HG03175 (cell line): ENCODE results near the gene JADE3.

Experiments
- ATAC-seq: cut with Tn5 transposase; IDR thresholded peaks from one replicate; pipeline ENCODE4 v1.9.1; 2021; ENCODE audit warnings: mild to moderate bottlenecking, moderate library complexity; ENCODE audit not compliant: unreplicated experiment

Gene JADE3

GRCh38 chrX:46912098-46912602, at the start of gene JADE3:
Gene JADE3, plus strand, starts transcription at chrX:46912421. Its CDS starts 72,474 bp downstream, at chrX:46984895.
- ATAC-seq: peak; percentile 38

- ATAC-seq: no peak
Measured at GRCh38 chrX:46863072-46863471, 49.1 kb upstream of the JADE3 start.

- no peak for ATAC-seq
Measured at GRCh38 chrX:46864606-46865005, 47.6 kb upstream of the JADE3 start.

GRCh38 chrX:46865281-46865680, 46.9 kb upstream of the JADE3 start:
- no peak for ATAC-seq

GRCh38 chrX:46866726-46867125, 45.5 kb upstream of the JADE3 start:
- no peak for ATAC-seq

GRCh38 chrX:46873746-46874145, 38.5 kb upstream of the JADE3 start:
- ATAC-seq: no peak

- ATAC-seq: no peak
Measured at GRCh38 chrX:46876901-46877300, 35.3 kb upstream of the JADE3 start.

GRCh38 chrX:46882266-46882665, 30.0 kb upstream of the JADE3 start:
- no peak for ATAC-seq

GRCh38 chrX:46884799-46885198, 27.4 kb upstream of the JADE3 start:
- no peak for ATAC-seq

GRCh38 chrX:46898207-46898606, 14.0 kb upstream of the JADE3 start:
- ATAC-seq: no peak

- peak; percentile 91 for ATAC-seq
Measured at GRCh38 chrX:46903458-46904242, 8.6 kb upstream of the JADE3 start.

GRCh38 chrX:46904626-46905025, 7.6 kb upstream of the JADE3 start:
- no peak for ATAC-seq

GRCh38 chrX:46910415-46910814, 1.8 kb upstream of the JADE3 start:
- no peak for ATAC-seq

GRCh38 chrX:46912603-46913491, 626 bp downstream of the JADE3 start:
- peak; percentile 59 for ATAC-seq

- ATAC-seq: no peak
Measured at GRCh38 chrX:46913667-46914066, 1.4 kb downstream of the JADE3 start.

GRCh38 chrX:46916273-46916672, 4.1 kb downstream of the JADE3 start:
- ATAC-seq: no peak

GRCh38 chrX:46917622-46918021, 5.4 kb downstream of the JADE3 start:
- no peak for ATAC-seq

- no peak for ATAC-seq
Measured at GRCh38 chrX:46918434-46918833, 6.2 kb downstream of the JADE3 start.

- no peak for ATAC-seq
Measured at GRCh38 chrX:46920235-46920634, 8.0 kb downstream of the JADE3 start.

- ATAC-seq: no peak
Measured at GRCh38 chrX:46922611-46923010, 10.4 kb downstream of the JADE3 start.

- ATAC-seq: no peak
Measured at GRCh38 chrX:46927718-46928117, 15.5 kb downstream of the JADE3 start.
